Measurements from ENCODE around the gene FAM83G.
"Not testable (repeated sequence)": the region's sequence is repeated elsewhere in the genome, so short reads cannot be mapped to it uniquely, and the experiment has no call there.

FAM83G gene

GRCh38 chr17:19021011-19021621 is 16.6 kb upstream of the FAM83G start:
- H3K4me3 ChIP-seq (ENCODE audit: low read depth in 1 of 2, low read length in 2 of 2); H3K36me3 ChIP-seq (ENCODE audit: insufficient read depth, low read length); H3K27me3 ChIP-seq (ENCODE audit: control insufficient read depth in 1 of 2, insufficient read depth in 2 of 2, low read length in 2 of 2); H3K9ac ChIP-seq (ENCODE audit: low read length); H3K27ac ChIP-seq (ENCODE audit: low read depth, low read length); H3K4me1 ChIP-seq (ENCODE audit: insufficient read depth, low read length); H3K9me3 ChIP-seq (ENCODE audit: low read length): not testable (repeated sequence)

DNA sequence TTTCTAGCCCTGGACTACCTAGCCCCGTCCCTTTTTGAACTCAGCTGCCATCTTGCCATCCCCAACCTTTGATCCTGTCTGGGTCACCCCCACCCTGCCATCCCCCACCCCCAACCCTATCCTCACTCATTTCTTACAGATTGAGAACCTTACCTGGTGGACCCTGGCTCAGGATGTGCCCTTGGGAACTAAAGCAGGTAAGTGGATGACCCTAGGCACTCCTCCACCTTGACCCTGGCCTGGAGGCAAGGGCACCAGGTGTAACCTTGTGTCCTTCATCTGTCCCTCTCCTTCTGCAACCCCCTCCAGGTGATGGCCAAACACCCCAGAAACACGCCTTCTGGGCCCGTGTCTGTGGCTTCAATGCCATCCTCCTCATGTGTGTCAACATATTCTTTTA is 15.5 kb upstream of the FAM83G start:
- H3K36me3 ChIP-seq (ENCODE audit: insufficient read depth, low read length): no peaks in the 10 kb centered on the region

DNA sequence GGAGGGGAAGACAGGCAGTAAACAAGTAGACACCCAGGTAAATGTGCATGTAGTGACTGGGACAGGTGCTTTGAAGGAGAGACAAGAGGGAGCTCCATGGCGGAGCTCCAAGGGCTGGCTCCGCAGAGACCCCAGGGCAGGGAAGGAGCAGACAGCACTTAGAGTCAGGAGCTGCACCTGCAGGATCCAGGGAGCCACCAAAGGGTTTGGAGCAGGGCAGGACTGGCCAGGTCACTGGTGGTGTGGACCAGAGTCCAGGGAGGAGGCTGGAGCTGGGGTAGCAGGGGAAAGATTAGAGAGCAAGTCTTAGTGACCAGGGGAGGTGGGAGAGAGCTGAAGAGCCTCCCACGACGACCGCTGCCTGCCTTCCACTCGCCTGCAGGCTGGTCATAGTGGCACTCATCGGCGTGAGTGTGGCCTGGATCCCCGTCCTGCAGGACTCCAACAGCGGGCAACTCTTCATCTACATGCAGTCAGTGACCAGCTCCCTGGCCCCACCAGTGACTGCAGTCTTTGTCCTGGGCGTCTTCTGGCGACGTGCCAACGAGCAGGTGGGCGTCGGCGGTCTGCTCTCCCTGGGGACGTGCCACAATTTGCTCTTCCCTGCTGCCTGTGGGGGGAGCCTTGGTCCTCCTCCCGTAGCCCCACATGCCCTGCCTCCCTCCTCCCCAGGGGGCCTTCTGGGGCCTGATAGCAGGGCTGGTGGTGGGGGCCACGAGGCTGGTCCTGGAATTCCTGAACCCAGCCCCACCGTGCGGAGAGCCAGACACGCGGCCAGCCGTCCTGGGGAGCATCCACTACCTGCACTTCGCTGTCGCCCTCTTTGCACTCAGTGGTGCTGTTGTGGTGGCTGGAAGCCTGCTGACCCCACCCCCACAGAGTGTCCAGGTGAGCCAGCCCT is 14.7 kb upstream of the FAM83G start:
- no peaks in the 10 kb centered on the region for H3K36me3 ChIP-seq (ENCODE audit: insufficient read depth, low read length)
- H3K27me3 ChIP-seq (ENCODE audit: control insufficient read depth in 1 of 2, insufficient read depth in 2 of 2, low read length in 2 of 2): no peaks in the 10 kb centered on the region
- no peaks in the 10 kb centered on the region for H3K9me3 ChIP-seq (ENCODE audit: low read length)
- no peak overlapping the region for H3K4me3 ChIP-seq (ENCODE audit: low read depth in 1 of 2, low read length in 2 of 2)
- no peak overlapping the region for H3K27ac ChIP-seq (ENCODE audit: low read depth, low read length)
- H3K9ac ChIP-seq (ENCODE audit: low read length): no peak overlapping the region
- no peaks in the 10 kb centered on the region for H3K4me1 ChIP-seq (ENCODE audit: insufficient read depth, low read length)

More for the DNA sequence above, 15.5 kb upstream of the FAM83G start:
- Histone ChIP-seq H3K27me3 (ENCODE audit: control insufficient read depth in 1 of 2, insufficient read depth in 2 of 2, low read length in 2 of 2) (no peaks in the 10 kb centered on the region), H3K4me3 (ENCODE audit: low read depth in 1 of 2, low read length in 2 of 2) (no peak overlapping the region), H3K27ac (ENCODE audit: low read depth, low read length) (no peak overlapping the region), H3K9me3 (ENCODE audit: low read length) (no peaks in the 10 kb centered on the region), H3K4me1 (ENCODE audit: insufficient read depth, low read length) (no peaks in the 10 kb centered on the region), H3K9ac (ENCODE audit: low read length) (no peak overlapping the region)

DNA sequence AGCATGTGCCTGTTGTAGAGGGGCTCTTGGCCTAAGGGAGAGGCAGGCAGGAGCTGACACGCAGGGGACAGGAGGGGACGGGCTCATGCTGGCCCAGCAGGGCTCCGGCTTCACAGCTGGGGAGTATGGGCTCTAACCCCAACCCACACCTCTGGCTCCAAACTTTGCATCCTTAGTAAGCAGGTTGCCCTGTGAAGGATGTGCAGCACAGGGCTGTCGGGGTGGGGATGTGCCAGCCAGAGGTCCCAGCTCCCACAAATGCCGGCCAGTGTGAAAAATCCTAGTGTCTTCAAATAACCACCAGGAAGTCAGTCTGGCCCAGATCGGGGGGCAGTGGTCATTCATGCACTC is 14.0 kb upstream of the FAM83G start:
- H3K4me1 ChIP-seq (ENCODE audit: insufficient read depth, low read length): no peaks in the 10 kb centered on the region
- H3K9me3 ChIP-seq (ENCODE audit: low read length): no peaks in the 10 kb centered on the region
- no peak overlapping the region for H3K9ac ChIP-seq (ENCODE audit: low read length)
- H3K27me3 ChIP-seq (ENCODE audit: control insufficient read depth in 1 of 2, insufficient read depth in 2 of 2, low read length in 2 of 2): no peaks in the 10 kb centered on the region
- H3K27ac ChIP-seq (ENCODE audit: low read depth, low read length): no peak overlapping the region
- no peaks in the 10 kb centered on the region for H3K36me3 ChIP-seq (ENCODE audit: insufficient read depth, low read length)
- no peak overlapping the region for H3K4me3 ChIP-seq (ENCODE audit: low read depth in 1 of 2, low read length in 2 of 2)

DNA sequence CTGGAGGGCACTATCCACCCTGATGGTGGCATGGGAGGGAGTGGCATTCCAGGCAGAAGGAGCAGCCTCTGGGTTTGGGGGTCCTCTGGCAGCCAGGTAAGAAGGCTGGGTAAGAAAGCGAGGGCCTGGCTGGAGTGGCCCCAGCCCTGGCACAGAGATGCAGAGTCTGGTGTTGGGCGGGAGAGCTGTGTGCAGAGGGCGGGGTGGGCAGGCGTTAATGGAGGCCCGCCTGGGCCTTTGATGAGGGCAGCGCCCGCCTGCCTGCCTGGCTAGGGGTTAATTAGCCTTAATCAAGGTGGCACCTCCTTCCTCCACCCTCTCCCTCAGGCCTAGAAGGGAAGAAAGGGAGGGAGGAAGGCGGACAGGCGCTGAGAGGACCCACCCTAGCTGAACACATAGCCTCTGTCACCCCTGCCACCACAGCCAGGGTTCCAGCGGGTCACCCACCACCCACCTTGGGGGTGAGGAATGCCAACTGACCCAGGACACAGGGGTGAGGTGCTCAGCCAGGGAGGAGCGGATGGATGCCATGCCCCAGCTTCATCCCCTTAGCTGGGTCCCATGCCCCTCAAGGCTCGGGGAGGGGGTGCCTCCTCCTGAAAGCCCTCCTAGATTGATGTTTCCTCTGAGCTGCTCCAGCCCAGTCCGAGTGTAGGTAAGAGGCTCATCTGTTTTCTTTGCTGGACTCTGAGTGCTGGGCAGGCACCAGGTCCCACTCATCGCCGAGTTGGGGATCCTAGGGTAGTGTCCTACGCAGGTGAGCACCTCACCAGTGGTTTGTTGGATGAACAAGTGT is 13.4 kb upstream of the FAM83G start:
- Histone ChIP-seq H3K9ac (ENCODE audit: low read length) (no peak overlapping the region), H3K4me1 (ENCODE audit: insufficient read depth, low read length) (no peaks in the 10 kb centered on the region), H3K27me3 (ENCODE audit: control insufficient read depth in 1 of 2, insufficient read depth in 2 of 2, low read length in 2 of 2) (no peaks in the 10 kb centered on the region), H3K4me3 (ENCODE audit: low read depth in 1 of 2, low read length in 2 of 2) (no peak overlapping the region), H3K27ac (ENCODE audit: low read depth, low read length) (no peak overlapping the region), H3K9me3 (ENCODE audit: low read length) (no peaks in the 10 kb centered on the region), H3K36me3 (ENCODE audit: insufficient read depth, low read length) (no peaks in the 10 kb centered on the region)

- no peak overlapping the region for H3K4me3 ChIP-seq (ENCODE audit: low read depth in 1 of 2, low read length in 2 of 2)
- H3K9ac ChIP-seq (ENCODE audit: low read length): no peak overlapping the region
- no peaks in the 10 kb centered on the region for H3K4me1 ChIP-seq (ENCODE audit: insufficient read depth, low read length)
- no peaks in the 10 kb centered on the region for H3K27me3 ChIP-seq (ENCODE audit: control insufficient read depth in 1 of 2, insufficient read depth in 2 of 2, low read length in 2 of 2)
- H3K9me3 ChIP-seq (ENCODE audit: low read length): no peaks in the 10 kb centered on the region
- no peak overlapping the region for H3K27ac ChIP-seq (ENCODE audit: low read depth, low read length)
- no peaks in the 10 kb centered on the region for H3K36me3 ChIP-seq (ENCODE audit: insufficient read depth, low read length)
Measured at GRCh38 chr17:19017401-19017800, 12.8 kb upstream of the FAM83G start.

DNA sequence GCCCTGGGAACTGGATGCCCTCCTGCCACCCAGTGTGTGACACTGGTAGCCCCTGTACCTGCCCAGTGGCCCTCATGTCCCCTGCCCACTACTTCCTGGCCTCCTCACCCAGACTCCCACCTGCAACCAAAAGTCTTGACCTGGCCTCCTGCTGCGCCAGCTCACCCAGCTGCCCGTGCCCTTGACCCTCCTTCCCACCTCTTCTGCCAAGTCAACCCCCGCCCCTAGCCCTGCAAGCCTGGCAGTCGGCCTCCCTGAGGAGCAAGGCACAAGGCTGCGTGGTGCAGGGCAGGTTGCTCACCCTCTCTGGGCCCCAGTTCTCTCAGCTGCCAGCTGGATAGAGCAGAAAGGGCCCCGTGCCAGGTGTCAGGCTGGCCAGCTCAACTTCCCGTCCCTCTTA is 12.3 kb upstream of the FAM83G start:
- no peaks in the 10 kb centered on the region for H3K36me3 ChIP-seq (ENCODE audit: insufficient read depth, low read length)
- H3K4me1 ChIP-seq (ENCODE audit: insufficient read depth, low read length): no peaks in the 10 kb centered on the region
- no peaks in the 10 kb centered on the region for H3K9me3 ChIP-seq (ENCODE audit: low read length)
- H3K4me3 ChIP-seq (ENCODE audit: low read depth in 1 of 2, low read length in 2 of 2): no peak overlapping the region
- H3K9ac ChIP-seq (ENCODE audit: low read length): no peak overlapping the region
- H3K27ac ChIP-seq (ENCODE audit: low read depth, low read length): no peak overlapping the region
- H3K27me3 ChIP-seq (ENCODE audit: control insufficient read depth in 1 of 2, insufficient read depth in 2 of 2, low read length in 2 of 2): no peaks in the 10 kb centered on the region

- Histone ChIP-seq H3K27ac (ENCODE audit: low read depth, low read length) (no peak overlapping the region), H3K9ac (ENCODE audit: low read length) (no peak overlapping the region), H3K4me3 (ENCODE audit: low read depth in 1 of 2, low read length in 2 of 2) (no peak overlapping the region), H3K36me3 (ENCODE audit: insufficient read depth, low read length) (no peaks in the 10 kb centered on the region), H3K4me1 (ENCODE audit: insufficient read depth, low read length) (no peaks in the 10 kb centered on the region), H3K27me3 (ENCODE audit: control insufficient read depth in 1 of 2, insufficient read depth in 2 of 2, low read length in 2 of 2) (no peaks in the 10 kb centered on the region), H3K9me3 (ENCODE audit: low read length) (no peaks in the 10 kb centered on the region)
Measured at GRCh38 chr17:19016297-19016696, 11.7 kb upstream of the FAM83G start.

- Histone ChIP-seq H3K4me1 (ENCODE audit: insufficient read depth, low read length) (no peaks in the 10 kb centered on the region), H3K27me3 (ENCODE audit: control insufficient read depth in 1 of 2, insufficient read depth in 2 of 2, low read length in 2 of 2) (no peaks in the 10 kb centered on the region), H3K36me3 (ENCODE audit: insufficient read depth, low read length) (no peaks in the 10 kb centered on the region), H3K4me3 (ENCODE audit: low read depth in 1 of 2, low read length in 2 of 2) (no peak overlapping the region), H3K9ac (ENCODE audit: low read length) (no peak overlapping the region), H3K27ac (ENCODE audit: low read depth, low read length) (no peak overlapping the region), H3K9me3 (ENCODE audit: low read length) (no peaks in the 10 kb centered on the region)
Measured at GRCh38 chr17:19015428-19015827, 10.9 kb upstream of the FAM83G start.

DNA sequence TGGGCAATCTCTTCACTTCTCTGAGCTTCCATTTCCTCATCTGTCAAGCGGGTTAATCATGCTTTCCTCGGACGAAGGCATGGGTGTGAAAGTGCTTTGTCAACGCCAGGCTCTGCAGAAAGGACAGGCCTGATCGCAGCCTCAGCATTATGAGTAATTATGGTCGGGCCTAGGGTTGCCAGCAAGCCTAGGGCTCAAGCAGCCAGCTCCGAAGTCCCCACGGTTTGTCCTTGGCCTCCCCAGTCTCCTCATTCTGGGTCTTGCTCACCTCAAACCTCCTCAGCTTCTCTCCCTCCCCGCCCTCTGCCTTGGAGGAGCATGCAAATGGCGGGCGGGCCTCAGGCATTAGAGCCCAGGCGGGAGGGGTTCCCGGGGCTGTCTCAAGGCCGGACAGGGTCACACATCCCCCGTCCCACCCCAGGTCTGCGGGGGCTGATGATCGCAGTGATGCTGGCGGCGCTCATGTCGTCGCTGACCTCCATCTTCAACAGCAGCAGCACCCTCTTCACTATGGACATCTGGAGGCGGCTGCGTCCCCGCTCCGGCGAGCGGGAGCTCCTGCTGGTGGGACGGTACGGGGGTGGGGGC is 10.2 kb upstream of the FAM83G start:
- Histone ChIP-seq H3K9ac (ENCODE audit: low read length) (no peak overlapping the region), H3K4me3 (ENCODE audit: low read depth in 1 of 2, low read length in 2 of 2) (no peak overlapping the region), H3K27me3 (ENCODE audit: control insufficient read depth in 1 of 2, insufficient read depth in 2 of 2, low read length in 2 of 2) (no peaks in the 10 kb centered on the region), H3K4me1 (ENCODE audit: insufficient read depth, low read length) (no peaks in the 10 kb centered on the region), H3K36me3 (ENCODE audit: insufficient read depth, low read length) (no peaks in the 10 kb centered on the region), H3K9me3 (ENCODE audit: low read length) (no peaks in the 10 kb centered on the region), H3K27ac (ENCODE audit: low read depth, low read length) (no peak overlapping the region)

Measured in muscle layer of colon (tissue), 2 donors.